Right atrium auricular region (tissue), 2 donors: ENCODE measurements around the gene SUSD2. TPM values are rescaled to one million over a fixed set of nuclear protein-coding genes. Genes with fewer than 3 reads are reported as not detected.
"Not testable (repeated sequence)": the region's sequence is repeated elsewhere in the genome, so short reads cannot be mapped to it uniquely, and the experiment has no call there.

Source experiments
- DNase-seq: peaks from one replicate; pipeline ENCODE4 v3.0.0-alpha.2; 2019; ENCODE audit warnings: low spot score
- H3K27ac ChIP-seq, 2 donors: fragments of 200-600 bp; sonication (generic); 1 replicate in 1 of 2; 2 replicates in 1 of 2; pipeline ENCODE4 v1.5.1; 2016 to 2019
- H3K27me3 ChIP-seq, 2 donors: fragments of 200-600 bp; sonication (generic); one replicate each; pipeline versions ENCODE4 v1.5.1 to v1.6.0; 2017 to 2019
- H3K36me3 ChIP-seq: fragments of 200-600 bp; sonication (generic); one replicate; pipeline ENCODE4 v1.5.1; 2016
- H3K4me1 ChIP-seq, 2 donors: fragments of 200-600 bp; sonication (generic); one replicate each; pipeline versions ENCODE4 v1.5.1 to v1.6.0; 2017 to 2019
- H3K4me3 ChIP-seq, 2 donors: fragments of 200-600 bp; sonication (generic); 1 replicate in 1 of 2; 2 replicates in 1 of 2; pipeline ENCODE4 v1.5.1; 2017 to 2019; ENCODE audit warnings: mild to moderate bottlenecking in 1 of 2, moderate library complexity in 1 of 2
- H3K9me3 ChIP-seq, 2 donors: fragments of 200-600 bp; sonication (generic); one replicate each; pipeline ENCODE4 v1.5.1; 2019
- CTCF ChIP-seq, 2 donors: fragments of 200-600 bp; sonication (generic); IDR thresholded peaks; one replicate each; pipeline ENCODE4 v1.5.1; 2019; ENCODE audit warnings: antibody characterized with exemption in 2 of 2
- total RNA-seq, 2 donors: library from RNA; depleted of rRNA; stranded (reverse); fragments of >200 nt; gene quantifications; one replicate each; pipeline ENCODE4 v1.1.0, GENCODE V29; 2016

SUSD2 gene
- total RNA-seq, 2 donors from 2014 or later: 4.9 to 9.5 TPM

- TF ChIP-seq CTCF (IDR thresholded peaks at IDR 0.05): no peak
- Histone ChIP-seq H3K36me3 (peaks cover 26% of the 10 kb centered on the region), H3K27me3 (no peaks in the 10 kb centered on the region), H3K4me1 (peaks cover 0 to 9% of the 10 kb centered on the region in 2 donors), H3K27ac (no peak overlapping the region), H3K9me3 (no peaks in the 10 kb centered on the region), H3K4me3 (no peak overlapping the region)
- no peak for DNase-seq
Measured at GRCh38 chr22:24232725-24233124, 51.4 kb downstream of the SUSD2 start.

- no peak for TF ChIP-seq CTCF (IDR thresholded peaks at IDR 0.05)
- Histone ChIP-seq H3K4me1 (peaks cover 0 to 9% of the 10 kb centered on the region in 2 donors), H3K27me3 (no peaks in the 10 kb centered on the region), H3K4me3 (no peak overlapping the region), H3K36me3 (peaks cover 26% of the 10 kb centered on the region), H3K27ac (no peak overlapping the region), H3K9me3 (no peaks in the 10 kb centered on the region)
- no peak for DNase-seq
Measured at GRCh38 chr22:24233235-24233634, 51.9 kb downstream of the SUSD2 start.

- Histone ChIP-seq H3K27me3 (no peaks in the 10 kb centered on the region), H3K27ac (no peak overlapping the region), H3K4me3 (no peak overlapping the region), H3K36me3 (peaks cover 22% of the 10 kb centered on the region), H3K4me1 (peaks cover 0 to 9% of the 10 kb centered on the region in 2 donors), H3K9me3 (no peaks in the 10 kb centered on the region)
- DNase-seq: no peak
- no peak for TF ChIP-seq CTCF (IDR thresholded peaks at IDR 0.05)
Measured at GRCh38 chr22:24233816-24234215, 52.5 kb downstream of the SUSD2 start.

- no peaks in the 10 kb centered on the region for H3K9me3 ChIP-seq
- H3K36me3 ChIP-seq: peaks cover 16% of the 10 kb centered on the region
- no peak overlapping the region for H3K27ac ChIP-seq
- peaks cover 0 to 9% of the 10 kb centered on the region in 2 donors for H3K4me1 ChIP-seq
- H3K4me3 ChIP-seq: no peak overlapping the region
- no peak for DNase-seq
- TF ChIP-seq CTCF (IDR thresholded peaks at IDR 0.05): no peak
- H3K27me3 ChIP-seq: no peaks in the 10 kb centered on the region
Measured at GRCh38 chr22:24235315-24235714, 54.0 kb downstream of the SUSD2 start.

GRCh38 chr22:24236656-24237055 is 55.4 kb downstream of the SUSD2 start:
- TF ChIP-seq CTCF (IDR thresholded peaks at IDR 0.05): no peak
- Histone ChIP-seq H3K9me3 (no peaks in the 10 kb centered on the region), H3K36me3 (peaks cover 12% of the 10 kb centered on the region), H3K4me3 (no peak overlapping the region), H3K27ac (no peak overlapping the region), H3K4me1 (no peaks in the 10 kb centered on the region), H3K27me3 (no peaks in the 10 kb centered on the region)
- DNase-seq: no peak

- H3K9me3 ChIP-seq, H3K27ac ChIP-seq, H3K4me3 ChIP-seq, DNase-seq, H3K27me3 ChIP-seq: not testable (repeated sequence)
- Histone ChIP-seq H3K36me3 (peaks cover 11% of the 10 kb centered on the region), H3K4me1 (peaks cover 0 to 12% of the 10 kb centered on the region in 2 donors)
Measured at GRCh38 chr22:24238101-24238694, 56.9 kb downstream of the SUSD2 start.

Other genes starting within 250 kb of the SUSD2 start
- 1 to 10 TPM; 3.7 to 9.1 TPM for gene GSTT2B, start 220.3 kb upstream of the SUSD2 start, total RNA-seq
- 1 to 10 TPM in 1 of 2 donors, not detected in 1; 1.0 TPM for gene DDTL, start 214.6 kb upstream of the SUSD2 start, total RNA-seq
- gene DDT, start 207.0 kb upstream of the SUSD2 start, total RNA-seq: 100 to 1,000 TPM; 147 to 153 TPM
- gene GSTT2, start 201.4 kb upstream of the SUSD2 start, total RNA-seq: under 1 TPM in 1 of 2 donors, not detected in 1; 0.48 TPM
- not detected for gene GSTT4, start 176.0 kb upstream of the SUSD2 start, total RNA-seq
- 10 to 100 TPM; 27.6 to 27.9 TPM for gene CABIN1, start 170.2 kb upstream of the SUSD2 start, total RNA-seq
- 10 to 100 TPM; 36.2 to 58.7 TPM for gene GGT5, start 63.6 kb downstream of the SUSD2 start, total RNA-seq
- gene SPECC1L, start 89.3 kb downstream of the SUSD2 start, total RNA-seq: 10 to 100 TPM; 33.6 to 39.1 TPM
- 1 to 10 TPM; 5.9 to 7.1 TPM for gene ADORA2A, start 246.1 kb downstream of the SUSD2 start, total RNA-seq